ENCODE data around the gene IMPA2.
"Not testable (repeated sequence)": the region's sequence is repeated elsewhere in the genome, so short reads cannot be mapped to it uniquely, and the experiment has no call there.

Gene IMPA2

DNA sequence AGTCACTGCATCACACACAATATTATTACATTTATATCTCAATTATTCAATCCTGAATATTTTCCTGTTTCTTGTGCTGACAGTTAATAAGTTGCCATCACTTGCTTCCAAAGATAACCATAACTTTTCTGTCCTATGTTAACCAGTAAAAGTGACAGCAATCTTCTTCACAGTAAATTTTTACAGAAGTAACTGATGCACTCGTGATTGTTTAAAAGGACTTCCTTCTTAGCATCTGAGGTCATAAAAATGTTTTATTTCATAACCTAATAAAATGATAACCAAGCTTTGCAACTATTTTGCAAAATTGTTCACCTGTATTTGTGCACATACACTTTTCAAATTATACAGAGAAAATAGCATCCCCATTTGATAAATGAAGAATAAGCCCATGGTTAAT, 91.7 kb downstream of the IMPA2 start:
- DNase-seq (ENCODE audit: low read depth in 2 of 2): no peak

DNA sequence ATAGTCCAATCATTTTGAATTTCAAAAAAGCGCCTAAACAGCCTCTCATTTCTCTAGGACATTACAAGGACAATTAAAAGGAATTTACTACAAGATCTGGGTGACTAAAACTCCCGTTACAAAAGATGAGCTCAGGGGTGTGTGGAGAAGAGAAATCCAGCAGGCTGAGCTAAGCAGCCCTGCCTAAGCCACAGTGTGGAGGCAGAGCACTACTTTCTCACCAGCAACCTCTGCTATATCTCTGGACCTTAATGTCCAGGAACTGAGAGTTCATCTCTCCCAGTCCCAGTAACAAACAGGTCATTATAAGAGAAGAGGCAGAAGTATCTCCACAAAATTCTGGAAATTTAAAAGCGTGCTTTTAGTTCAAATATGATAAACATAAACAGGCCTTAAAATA, 93.4 kb downstream of the IMPA2 start:
- no peak for DNase-seq (ENCODE audit: low read depth in 2 of 2)

DNA sequence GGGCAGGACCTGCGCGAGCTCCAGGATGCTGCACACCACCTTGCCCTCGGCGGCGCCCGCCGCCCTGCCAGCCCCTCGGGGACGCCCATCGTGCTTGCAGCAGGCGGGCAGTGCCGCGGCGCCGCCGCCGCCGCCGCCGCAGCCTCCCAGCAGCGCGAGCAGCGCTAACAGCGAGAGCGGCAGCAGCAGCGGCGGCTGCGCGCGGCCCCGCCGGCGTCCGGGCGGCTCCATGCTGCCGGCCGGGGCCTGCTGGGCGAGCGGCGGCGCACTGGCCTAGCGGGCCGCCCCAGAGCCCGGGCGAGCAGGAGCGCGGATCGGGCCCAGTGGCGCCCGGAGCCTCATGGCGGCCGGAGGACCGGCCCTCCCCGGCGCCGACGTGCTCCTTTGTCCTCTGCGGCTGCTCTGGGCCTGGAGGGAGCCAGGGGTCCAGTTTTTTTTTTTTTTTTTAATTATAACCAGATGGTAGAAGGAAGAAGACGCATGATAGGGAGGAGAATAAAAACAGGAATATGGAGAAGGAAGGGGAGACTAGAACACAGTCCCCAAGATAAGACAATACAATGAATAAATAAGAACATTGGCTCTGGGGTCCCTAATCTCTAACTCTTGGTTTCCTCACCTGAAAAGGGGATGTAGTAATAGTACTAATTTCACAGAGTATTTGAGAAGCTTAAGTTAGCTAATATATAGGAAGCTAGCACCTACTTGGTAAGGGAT, 95.3 kb downstream of the IMPA2 start:
- DNase-seq (ENCODE audit: low read depth in 2 of 2): no peak

DNA sequence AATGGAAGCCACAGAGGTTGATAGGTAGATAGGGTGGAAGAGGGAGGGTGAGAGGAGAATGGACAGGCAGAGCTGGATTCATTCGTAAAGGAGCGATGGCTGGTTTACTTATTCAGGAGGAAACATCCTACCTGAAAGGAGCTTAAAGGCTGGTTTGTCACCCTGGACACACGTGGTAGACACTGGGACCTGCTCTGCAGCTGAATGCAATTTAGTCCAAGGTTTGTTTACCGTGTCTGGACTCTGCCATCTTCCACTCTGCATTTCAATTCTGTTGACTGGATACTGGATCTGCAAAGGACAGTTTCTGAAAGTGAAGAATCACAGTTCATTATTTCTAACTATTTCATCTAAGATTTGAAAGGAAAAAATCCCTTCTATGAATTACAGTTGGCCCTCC, 96.7 kb downstream of the IMPA2 start:
- not testable (repeated sequence) for DNase-seq (ENCODE audit: low read depth in 2 of 2)

DNA sequence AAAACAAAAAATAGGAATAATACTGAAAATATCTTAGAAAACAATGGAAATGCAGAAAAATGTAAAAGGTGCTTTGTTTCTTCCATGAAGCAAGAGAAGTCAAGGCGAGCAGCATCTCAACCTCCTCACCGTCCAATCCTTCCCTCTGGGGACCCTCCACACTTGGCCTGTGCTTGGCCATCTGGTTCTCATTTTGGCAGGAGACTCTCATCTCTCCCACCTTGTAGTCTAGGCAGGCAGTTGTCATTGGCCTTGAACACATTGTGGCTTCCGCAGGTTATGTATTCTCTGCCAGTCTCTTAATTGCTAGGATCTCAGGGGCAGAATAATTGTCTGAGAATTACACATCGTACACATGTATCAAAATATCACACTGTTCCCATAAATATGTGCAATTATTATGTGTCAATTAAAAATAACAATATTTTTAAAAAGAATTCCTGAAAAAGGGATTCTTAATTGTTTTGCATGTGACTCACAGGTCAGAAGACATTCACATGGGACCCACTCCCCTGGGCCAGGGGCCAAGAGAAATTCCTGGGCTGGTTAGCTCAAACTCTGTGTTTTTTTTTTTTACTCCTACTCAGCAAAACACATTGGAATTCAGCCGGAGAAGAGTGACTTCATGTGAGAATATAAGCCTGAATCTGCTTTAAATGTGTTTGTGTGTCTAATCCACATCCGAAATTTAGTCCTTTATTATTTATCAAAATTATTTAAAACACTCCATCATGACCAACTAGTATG, 98.4 kb downstream of the IMPA2 start:
- no peak for DNase-seq (ENCODE audit: low read depth in 2 of 2)

All from stimulated activated CD8-positive, alpha-beta memory T cell treated with anti-CD3 and anti-CD28 coated beads, Interleukin-7, amount 100 ng/mL, for 1 hour (primary cell).